SK-N-SH (cell line): Measurements from ENCODE around the gene PSMB5. TPM values are rescaled to one million over a fixed set of nuclear protein-coding genes. Genes with fewer than 3 reads are reported as not detected.

Source experiments
- CTCF ChIA-PET: fragments of 300-600, 350-600 bp; formaldehyde crosslinking; extraction: SDS; loops from one replicate; lab custom pipeline; 2021; lab: Yijun Ruan, JAX
- POLR2A ChIA-PET: fragments of 350-600 bp; sonication (Branson Sonifier 250); formaldehyde crosslinking; extraction: SDS; loops from one replicate; lab custom pipeline; 2020; ENCODE audit warnings: antibody characterized with exemption, inconsistent platforms; lab: Yijun Ruan, JAX
- DNase-seq: peaks from one replicate; pipeline ENCODE4 v3.0.0; 2012
- H2AFZ ChIP-seq: fragments of 200-600 bp; sonication (generic); 2 replicates; pipeline ENCODE4 v1.8.1; 2016; ENCODE audit warnings: antibody characterized with exemption, mild to moderate bottlenecking, low read depth
- H3F3A ChIP-seq: fragments of 200-600 bp; sonication (generic); replicated peaks from 2 replicates; pipeline ENCODE3; 2016; ENCODE audit warnings: antibody characterized with exemption, mild to moderate bottlenecking; ENCODE audit not compliant: insufficient read depth
- H3K27ac ChIP-seq, 2 experiments: fragments of 200-500 bp in 1 of 2; fragments of 200-600 bp in 1 of 2; sonication (Bioruptor generic) in 1 of 2; sonication (generic), shearing (Covaris generic) in 1 of 2; 2 replicates each; pipeline versions ENCODE4 v1.5.1 to v1.6.1; 2014 to 2016; ENCODE audit warnings: low read depth in 2 of 2, inconsistent platforms in 1 of 2, low read length in 1 of 2, mild to moderate bottlenecking in 1 of 2, mixed read lengths in 1 of 2
- H3K27me3 ChIP-seq: fragments of 200-600 bp; sonication (generic), shearing (Covaris generic); 2 replicates; pipeline ENCODE4 v1.6.1; 2016; ENCODE audit warnings: mixed run types; ENCODE audit not compliant: insufficient read depth
- H3K36me3 ChIP-seq, 2 experiments: fragments of 200-500 bp in 1 of 2; fragments of 200-600 bp in 1 of 2; sonication (Bioruptor generic) in 1 of 2; sonication (generic) in 1 of 2; replicated peaks in 1 of 2; 2 replicates each; pipeline versions ENCODE3 to v1.5.1; 2014 to 2016; ENCODE audit warnings: low read length in 1 of 2, mild to moderate bottlenecking in 1 of 2; ENCODE audit not compliant: insufficient read depth in 2 of 2, control insufficient read depth in 1 of 2
- H3K4me1 ChIP-seq, 2 experiments: fragments of 200-500 bp in 1 of 2; fragments of 200-600 bp in 1 of 2; sonication (Bioruptor generic) in 1 of 2; sonication (generic), shearing (Covaris generic) in 1 of 2; 2 replicates each; pipeline versions ENCODE4 v1.5.1 to v1.6.1; 2014 to 2016; ENCODE audit warnings: low read depth in 1 of 2, low read length in 1 of 2, mixed run types in 1 of 2; ENCODE audit not compliant: insufficient read depth in 2 of 2, control insufficient read depth in 1 of 2
- H3K4me2 ChIP-seq: fragments of 200-600 bp; sonication (generic), shearing (Covaris generic); 2 replicates; pipeline ENCODE4 v1.6.1; 2017; ENCODE audit warnings: mixed run types
- H3K4me3 ChIP-seq, 2 experiments: fragments of 200-500 bp in 1 of 2; fragments of 200-600 bp in 1 of 2; sonication (Bioruptor generic) in 1 of 2; sonication (generic), shearing (Covaris generic) in 1 of 2; 2 replicates each; pipeline versions ENCODE4 v1.5.1 to v1.8.1; 2014 to 2016; ENCODE audit warnings: low read depth in 2 of 2, inconsistent platforms in 1 of 2, low read length in 1 of 2, mild to moderate bottlenecking in 1 of 2, mixed read lengths in 1 of 2, moderate library complexity in 1 of 2
- H3K79me2 ChIP-seq: fragments of 200-600 bp; sonication (generic); 2 replicates; pipeline ENCODE4 v1.8.1; 2017; ENCODE audit warnings: mild to moderate bottlenecking; ENCODE audit not compliant: insufficient read depth
- H3K9ac ChIP-seq: fragments of 200-600 bp; sonication (generic); 2 replicates; pipeline ENCODE4 v1.6.1; 2017; ENCODE audit warnings: mixed run types
- H3K9me2 ChIP-seq: fragments of 200-600 bp; sonication (generic); 2 replicates; pipeline ENCODE4 v1.6.1; 2017; ENCODE audit warnings: mixed run types
- H3K9me3 ChIP-seq: fragments of 200-600 bp; sonication (generic); 2 replicates; pipeline ENCODE4 v1.6.1; 2017; ENCODE audit warnings: mixed run types, mild to moderate bottlenecking, moderate library complexity
- H4K20me1 ChIP-seq: fragments of 200-600 bp; sonication (generic); 2 replicates; pipeline ENCODE4 v1.6.1; 2017; ENCODE audit warnings: mild to moderate bottlenecking, mixed run types; ENCODE audit not compliant: insufficient read depth
- CHD2 ChIP-seq: fragments of 150-350 bp; IDR thresholded peaks from 2 replicates; pipeline ENCODE4 v1.6.1; 2018; ENCODE audit warnings: low read length; ENCODE audit not compliant: partially characterized antibody
- ELF1 ChIP-seq: IDR thresholded peaks from 2 replicates; pipeline ENCODE4 v1.4.0; 2012
- EZH2phosphoT487 ChIP-seq: fragments of 200-600 bp; sonication (generic); IDR thresholded peaks from 2 replicates; pipeline ENCODE4 v1.6.1; 2017; ENCODE audit warnings: low read depth, mixed run types, mild to moderate bottlenecking, antibody characterized with exemption, moderate library complexity, borderline replicate concordance
- FOSL2 ChIP-seq: IDR thresholded peaks from 2 replicates; pipeline ENCODE4 v1.4.0; 2012; ENCODE audit warnings: low read depth, mild to moderate bottlenecking, moderate library complexity, borderline replicate concordance
- FOXM1 ChIP-seq: IDR thresholded peaks from 2 replicates; pipeline ENCODE4 v1.4.0; 2012; ENCODE audit warnings: low read depth, mild to moderate bottlenecking
- GABPA ChIP-seq: IDR thresholded peaks from 2 replicates; pipeline ENCODE4 v1.4.0; 2012; ENCODE audit warnings: low read depth, mild to moderate bottlenecking
- GATA2 ChIP-seq: sonication (generic); formaldehyde crosslinking; IDR thresholded peaks from 2 replicates; pipeline ENCODE4 v1.5.0; 2020; ENCODE audit warnings: mild to moderate bottlenecking, missing genetic modification reagents
- JUND ChIP-seq: IDR thresholded peaks from 2 replicates; pipeline ENCODE4 v1.4.0; 2012
- MAX ChIP-seq: IDR thresholded peaks from 2 replicates; pipeline ENCODE4 v1.4.0; 2012; ENCODE audit warnings: low read depth
- MEF2A ChIP-seq: IDR thresholded peaks from 2 replicates; pipeline ENCODE4 v1.4.0; 2012; ENCODE audit warnings: low read depth, borderline replicate concordance
- MXI1 ChIP-seq: IDR thresholded peaks from 2 replicates; pipeline ENCODE4 v1.6.1; 2012; ENCODE audit warnings: mild to moderate bottlenecking, low read depth, low read length, improper control_type of control experiment
- NFIC ChIP-seq: IDR thresholded peaks from 2 replicates; pipeline ENCODE4 v1.4.0; 2012; ENCODE audit warnings: borderline replicate concordance
- NRF1 ChIP-seq: IDR thresholded peaks from 2 replicates; pipeline ENCODE4 v1.6.1; 2012; ENCODE audit warnings: low read depth, mild to moderate bottlenecking, low read length
- RAD21 ChIP-seq: IDR thresholded peaks from 2 replicates; pipeline ENCODE4 v1.6.1; 2012; ENCODE audit warnings: mild to moderate bottlenecking, low read length
- RCOR1 ChIP-seq: fragments of 150-350 bp; IDR thresholded peaks from 2 replicates; pipeline ENCODE4 v1.6.1; 2017; ENCODE audit warnings: antibody characterized with exemption, low read length
- RFX5 ChIP-seq: IDR thresholded peaks from 2 replicates; pipeline ENCODE4 v1.6.1; 2012; ENCODE audit warnings: mild to moderate bottlenecking, improper control_type of control experiment, low read length
- RXRA ChIP-seq: IDR thresholded peaks from 2 replicates; pipeline ENCODE4 v1.4.0; 2012; ENCODE audit warnings: low read depth, mild to moderate bottlenecking, borderline replicate concordance
- SIN3A ChIP-seq: IDR thresholded peaks from 2 replicates; pipeline ENCODE4 v1.6.1; 2012; ENCODE audit warnings: low read depth, mild to moderate bottlenecking, low read length, moderate library complexity, borderline replicate concordance
- SMC3 ChIP-seq: IDR thresholded peaks from 2 replicates; pipeline ENCODE4 v1.6.1; 2012; ENCODE audit warnings: low read depth, low read length, improper control_type of control experiment
- TAF1 ChIP-seq: IDR thresholded peaks from 2 replicates; pipeline ENCODE4 v1.6.1; 2012; ENCODE audit warnings: low read depth, mild to moderate bottlenecking, low read length, moderate library complexity, borderline replicate concordance
- TCF12 ChIP-seq: IDR thresholded peaks from 2 replicates; pipeline ENCODE4 v1.4.0; 2012
- TEAD4 ChIP-seq: IDR thresholded peaks from 2 replicates; pipeline ENCODE4 v1.4.0; 2012; ENCODE audit warnings: mild to moderate bottlenecking, borderline replicate concordance; ENCODE audit not compliant: insufficient read depth
- YY1 ChIP-seq: IDR thresholded peaks from 2 replicates; pipeline ENCODE4 v1.4.0; 2012; ENCODE audit warnings: low read depth, mild to moderate bottlenecking
- ZBTB33 ChIP-seq: IDR thresholded peaks from 2 replicates; pipeline ENCODE4 v1.4.0; 2012; ENCODE audit warnings: low read depth, borderline replicate concordance
- WGBS: methylation state at CpG from one replicate; pipeline ENCODE4 v1.1.6; 2017; ENCODE audit warnings: low lambda C conversion rate; 5-methylcytosine and 5-hydroxymethylcytosine counted together
- polyA plus RNA-seq, 3 experiments: library from polyadenylated mRNA; depleted of rRNA; stranded (reverse); fragments of >200 nt; gene quantifications; 2 replicates each; pipeline ENCODE4 v1.2.3, GENCODE V29; 2012
- TF ChIP-seq, protein P1 (sequence below): fragments of 150-350 bp; IDR thresholded peaks from 2 replicates; pipeline ENCODE4 v1.6.1; 2017; ENCODE audit warnings: antibody characterized with exemption, low read length, low read depth, borderline replicate concordance

The PSMB5 gene
- polyA plus RNA-seq, 1 of the 3 experiments (the other 2 are of a cell fraction): 337 TPM

DNA sequence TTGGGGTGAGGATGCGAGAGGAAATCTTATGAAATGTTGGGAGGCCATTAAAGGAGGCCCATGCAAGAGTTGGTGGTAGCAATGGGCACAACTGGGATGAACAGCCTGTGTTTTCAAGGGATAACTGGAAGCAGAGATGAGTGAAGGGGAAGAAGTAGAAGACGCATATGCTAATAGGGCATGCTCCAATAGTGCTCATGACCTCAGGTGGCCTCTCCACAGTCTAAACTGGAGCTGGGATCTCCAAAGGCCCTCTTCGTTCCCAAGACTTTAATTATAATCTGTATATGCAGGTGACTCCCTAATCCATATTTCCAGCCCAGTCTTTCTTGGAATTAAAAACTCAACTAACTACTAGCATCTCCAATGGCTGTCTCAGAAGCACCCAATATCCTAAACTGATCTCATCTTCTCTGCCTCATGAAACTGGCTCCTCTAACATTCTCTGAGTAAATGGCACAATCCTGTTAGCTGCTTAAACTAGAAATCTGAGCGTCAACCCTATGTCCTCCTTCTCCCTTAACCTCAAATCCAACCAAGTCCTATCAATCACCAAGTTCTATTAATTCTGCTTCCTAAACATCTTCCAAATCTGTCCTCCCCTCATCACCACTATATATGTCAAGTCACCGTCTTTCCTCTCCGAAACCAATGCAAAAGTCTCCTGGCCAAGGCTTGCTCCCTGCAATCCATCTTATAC is 49.6 kb downstream of the PSMB5 start:
- H3K27me3 ChIP-seq: no peaks in the 10 kb centered on the region
- TF ChIP-seq GABPA (no peak), RFX5 (no peak), RXRA (no peak), EZH2phosphoT487 (no peak), FOSL2 (no peak), NFIC (no peak), TAF1 (no peak), TCF12 (no peak), CHD2 (no peak), JUND (no peak), MEF2A (no peak), MXI1 (no peak), TEAD4 (no peak), MAX (no peak), YY1 (no peak)
- peaks cover 34% of the 10 kb centered on the region for H3K79me2 ChIP-seq
- H3K27ac ChIP-seq: no peak overlapping the region
- H3K4me3 ChIP-seq: no peak overlapping the region
- H3K9me3 ChIP-seq: no peaks in the 10 kb centered on the region
- H3K36me3 ChIP-seq: no peaks in the 10 kb centered on the region
- 87% methylated on average over 6 of the region's 6 CpGs for WGBS
- no peaks in the 10 kb centered on the region for H3K9me2 ChIP-seq
- DNase-seq: no peak
- CTCF ChIA-PET: interaction anchor here (0.9 to 34.9 kb wide), 16 partner anchors 10 to 428 kb away, joined by 3 to 1566 read pairs (median 8); partner anchors contain the start of genes CDH24, PRMT5 and PSMB11
- peaks cover 3% of the 10 kb centered on the region for H3F3A ChIP-seq
- no peak overlapping the region for H3K9ac ChIP-seq
- H4K20me1 ChIP-seq: no peaks in the 10 kb centered on the region
- H2AFZ ChIP-seq: no peak overlapping the region
- H3K4me1 ChIP-seq: peaks cover 3 to 11% of the 10 kb centered on the region in 2 experiments
- POLR2A ChIA-PET: interaction anchor here (0.9 to 1.7 kb wide), 2 partner anchors 11 to 73 kb away, joined by 3 to 10 read pairs; no protein-coding TSS in a partner anchor
- H3K4me2 ChIP-seq: no peak overlapping the region

GRCh38 chr14:22982477-22983245 is 52.0 kb downstream of the PSMB5 start, which contains the start of gene AJUBA:
Gene AJUBA, minus strand, starts transcription at chr14:22982551. Its CDS starts 285 bp downstream, at chr14:22982266.
- peak within 1 kb of the TSS; percentile 48 to 92 for H3K27ac ChIP-seq
- WGBS: 2% methylated on average over 36 of the region's 48 CpGs
- peaks cover 17% of the 10 kb centered on the region for H3F3A ChIP-seq
- H3K27me3 ChIP-seq: no peaks in the 10 kb centered on the region
- H3K9me3 ChIP-seq: no peaks in the 10 kb centered on the region
- POLR2A ChIA-PET: interaction anchor here (0.6 to 1.6 kb wide), 4 partner anchors 26 to 75 kb away, joined by 3 to 7 read pairs (median 3); partner anchors contain the start of genes CDH24 and HAUS4
- H2AFZ ChIP-seq: peak within 1 kb of the TSS; percentile 55
- H3K9me2 ChIP-seq: no peaks in the 10 kb centered on the region
- H3K4me1 ChIP-seq: peaks cover 25 to 36% of the 10 kb centered on the region in 2 experiments
- peak within 1 kb of the TSS; percentile 94 for H3K4me2 ChIP-seq
- H3K9ac ChIP-seq: peak within 1 kb of the TSS; percentile 87
- peak; percentile 92 for DNase-seq
- H3K4me3 ChIP-seq: peak within 1 kb of the TSS; percentile 82 to 88
- peaks cover 56% of the 10 kb centered on the region for H3K79me2 ChIP-seq
- no peaks in the 10 kb centered on the region for H4K20me1 ChIP-seq
- CTCF ChIA-PET: interaction anchor here (0.7 to 34.9 kb wide), 21 partner anchors 8 to 426 kb away, joined by 3 to 1566 read pairs (median 4); partner anchors contain the start of genes CDH24, HAUS4, PRMT5 and PSMB11
- H3K36me3 ChIP-seq: peaks cover 0 to 4% of the 10 kb centered on the region in 2 experiments
- no peak for TF ChIP-seq NRF1
- peak; percentile 34; the same call in 1 of the 2 replicates for TF ChIP-seq SIN3A
- TF ChIP-seq, protein P1, sequence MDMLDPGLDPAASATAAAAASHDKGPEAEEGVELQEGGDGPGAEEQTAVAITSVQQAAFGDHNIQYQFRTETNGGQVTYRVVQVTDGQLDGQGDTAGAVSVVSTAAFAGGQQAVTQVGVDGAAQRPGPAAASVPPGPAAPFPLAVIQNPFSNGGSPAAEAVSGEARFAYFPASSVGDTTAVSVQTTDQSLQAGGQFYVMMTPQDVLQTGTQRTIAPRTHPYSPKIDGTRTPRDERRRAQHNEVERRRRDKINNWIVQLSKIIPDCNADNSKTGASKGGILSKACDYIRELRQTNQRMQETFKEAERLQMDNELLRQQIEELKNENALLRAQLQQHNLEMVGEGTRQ: no peak
- TF ChIP-seq GATA2: no peak
- peak; percentile 63 for TF ChIP-seq RCOR1
- no peak; the same call in 1 of the 2 replicates for TF ChIP-seq NFIC
- peak; percentile 80 for TF ChIP-seq TAF1
- TF ChIP-seq ZBTB33: 0 out of 2 replicates have a peak, but pooled peaks have one; percentile 63
- 0 out of 2 replicates have a peak, but pooled peaks have one; percentile 30 for TF ChIP-seq GABPA
- TF ChIP-seq FOSL2: no peak
- no peak for TF ChIP-seq SMC3
- no peak for TF ChIP-seq RAD21
- TF ChIP-seq ELF1: no peak
- 0 out of 2 replicates have a peak, but pooled peaks have one; percentile 36 for TF ChIP-seq FOXM1
